ENCODE data around the gene SLAIN1. TPM values are rescaled to one million over a fixed set of nuclear protein-coding genes. Genes with fewer than 3 reads are reported as not detected.

The SLAIN1 gene
- total and polyA plus RNA-seq, 10 of the 15 experiments (the other 5 are each of a cell fraction or from before 2014, with no cell fraction given) = 11.9 to 140 (median 56.9) TPM

DNA sequence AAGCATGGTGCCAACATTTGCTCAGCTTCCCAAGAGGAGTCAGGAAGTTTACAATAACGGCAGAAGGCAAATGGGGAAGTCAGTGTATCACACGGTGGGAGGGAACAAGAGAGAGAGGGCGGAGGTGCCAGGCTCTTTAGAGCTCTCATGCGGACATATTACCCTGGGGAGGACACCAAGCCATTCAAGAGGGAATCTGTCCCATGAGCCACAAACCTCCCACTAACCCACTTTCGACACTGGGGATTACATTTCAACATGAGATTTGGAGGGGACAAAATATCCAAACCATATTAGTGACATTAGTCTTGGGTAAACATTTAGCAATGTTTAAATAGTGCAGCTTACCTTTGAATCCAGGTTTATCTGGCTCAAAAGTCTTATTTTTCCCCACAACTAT is 69.9 kb downstream of the SLAIN1 start:
- no peaks in the 10 kb centered on the region for H3K9me3 ChIP-seq (replicated peaks; ENCODE audit: control insufficient read depth, insufficient read depth, low read length)
- in situ Hi-C loops (cut with MboI) = no loop called here
- H3K27ac ChIP-seq (ENCODE audit: control insufficient read depth, insufficient read depth) = no peak overlapping the region
- H3K4me2 ChIP-seq (ENCODE audit: control insufficient read depth, insufficient read depth) = no peak overlapping the region
- peaks cover 0 to 2% of the 10 kb centered on the region in 2 experiments; a peak in 2 of 4 replicates for H3K36me3 ChIP-seq (ENCODE audit: control insufficient read depth in 2 of 2, insufficient read depth in 2 of 2, low read length in 1 of 2)
- H3K9ac ChIP-seq (ENCODE audit: control insufficient read depth, insufficient read depth, low read length) = no peak overlapping the region
- no TSS peak for BruUV-seq (replicated peaks)
- no peaks in the 10 kb centered on the region for H3K4me1 ChIP-seq (ENCODE audit: control insufficient read depth, insufficient read depth, low read length)
- TF ChIP-seq, protein P1, sequence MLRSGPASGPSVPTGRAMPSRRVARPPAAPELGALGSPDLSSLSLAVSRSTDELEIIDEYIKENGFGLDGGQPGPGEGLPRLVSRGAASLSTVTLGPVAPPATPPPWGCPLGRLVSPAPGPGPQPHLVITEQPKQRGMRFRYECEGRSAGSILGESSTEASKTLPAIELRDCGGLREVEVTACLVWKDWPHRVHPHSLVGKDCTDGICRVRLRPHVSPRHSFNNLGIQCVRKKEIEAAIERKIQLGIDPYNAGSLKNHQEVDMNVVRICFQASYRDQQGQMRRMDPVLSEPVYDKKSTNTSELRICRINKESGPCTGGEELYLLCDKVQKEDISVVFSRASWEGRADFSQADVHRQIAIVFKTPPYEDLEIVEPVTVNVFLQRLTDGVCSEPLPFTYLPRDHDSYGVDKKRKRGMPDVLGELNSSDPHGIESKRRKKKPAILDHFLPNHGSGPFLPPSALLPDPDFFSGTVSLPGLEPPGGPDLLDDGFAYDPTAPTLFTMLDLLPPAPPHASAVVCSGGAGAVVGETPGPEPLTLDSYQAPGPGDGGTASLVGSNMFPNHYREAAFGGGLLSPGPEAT (IDR thresholded peaks at IDR 0.05; ENCODE audit: low read depth) = no peak
- TF ChIP-seq, protein P2, sequence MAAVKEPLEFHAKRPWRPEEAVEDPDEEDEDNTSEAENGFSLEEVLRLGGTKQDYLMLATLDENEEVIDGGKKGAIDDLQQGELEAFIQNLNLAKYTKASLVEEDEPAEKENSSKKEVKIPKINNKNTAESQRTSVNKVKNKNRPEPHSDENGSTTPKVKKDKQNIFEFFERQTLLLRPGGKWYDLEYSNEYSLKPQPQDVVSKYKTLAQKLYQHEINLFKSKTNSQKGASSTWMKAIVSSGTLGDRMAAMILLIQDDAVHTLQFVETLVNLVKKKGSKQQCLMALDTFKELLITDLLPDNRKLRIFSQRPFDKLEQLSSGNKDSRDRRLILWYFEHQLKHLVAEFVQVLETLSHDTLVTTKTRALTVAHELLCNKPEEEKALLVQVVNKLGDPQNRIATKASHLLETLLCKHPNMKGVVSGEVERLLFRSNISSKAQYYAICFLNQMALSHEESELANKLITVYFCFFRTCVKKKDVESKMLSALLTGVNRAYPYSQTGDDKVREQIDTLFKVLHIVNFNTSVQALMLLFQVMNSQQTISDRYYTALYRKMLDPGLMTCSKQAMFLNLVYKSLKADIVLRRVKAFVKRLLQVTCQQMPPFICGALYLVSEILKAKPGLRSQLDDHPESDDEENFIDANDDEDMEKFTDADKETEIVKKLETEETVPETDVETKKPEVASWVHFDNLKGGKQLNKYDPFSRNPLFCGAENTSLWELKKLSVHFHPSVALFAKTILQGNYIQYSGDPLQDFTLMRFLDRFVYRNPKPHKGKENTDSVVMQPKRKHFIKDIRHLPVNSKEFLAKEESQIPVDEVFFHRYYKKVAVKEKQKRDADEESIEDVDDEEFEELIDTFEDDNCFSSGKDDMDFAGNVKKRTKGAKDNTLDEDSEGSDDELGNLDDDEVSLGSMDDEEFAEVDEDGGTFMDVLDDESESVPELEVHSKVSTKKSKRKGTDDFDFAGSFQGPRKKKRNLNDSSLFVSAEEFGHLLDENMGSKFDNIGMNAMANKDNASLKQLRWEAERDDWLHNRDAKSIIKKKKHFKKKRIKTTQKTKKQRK (IDR thresholded peaks at IDR 0.05; ENCODE audit: low read depth, low read length) = no peak
- TF ChIP-seq TCF12 (IDR thresholded peaks at IDR 0.05; ENCODE audit: low read depth, low read length) (no peak), CBX3 (IDR thresholded peaks at IDR 0.05; ENCODE audit: borderline replicate concordance, low read depth) (no peak), SIX5 (IDR thresholded peaks at IDR 0.05; ENCODE audit: low read depth, low read length, severe bottlenecking) (no peak), SMAD5 (IDR thresholded peaks at IDR 0.05; ENCODE audit: low read depth) (0 out of 2 replicates have a peak, but pooled peaks have one; percentile 23), EGR1 (IDR thresholded peaks at IDR 0.05; ENCODE audit: borderline replicate concordance in 1 of 2, low read depth in 2 of 2, low read length in 2 of 2) (no peak)
- TF ChIP-seq, protein P3, sequence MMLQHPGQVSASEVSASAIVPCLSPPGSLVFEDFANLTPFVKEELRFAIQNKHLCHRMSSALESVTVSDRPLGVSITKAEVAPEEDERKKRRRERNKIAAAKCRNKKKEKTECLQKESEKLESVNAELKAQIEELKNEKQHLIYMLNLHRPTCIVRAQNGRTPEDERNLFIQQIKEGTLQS (IDR thresholded peaks at IDR 0.05; ENCODE audit: borderline replicate concordance, extremely low read depth, low read depth, low read length) = no peak
- intact Hi-C loops (cut with micrococcal nuclease; ENCODE audit: unreplicated experiment) = no loop called here
- no peak overlapping the region for H2AFZ ChIP-seq (ENCODE audit: control insufficient read depth, low read depth, low read length)
- CTCF ChIA-PET = no interaction called here
- no peaks in the 10 kb centered on the region for H4K20me1 ChIP-seq (ENCODE audit: control insufficient read depth, insufficient read depth)
- 75% methylated on average over 5 of the region's 5 CpGs for WGBS (ENCODE audit: insufficient coverage, insufficient replicate concordance, low lambda C conversion rate, missing lambda C conversion rate)
- H3K79me2 ChIP-seq (ENCODE audit: control insufficient read depth, insufficient read depth, low read length) = no peaks in the 10 kb centered on the region
- POLR2A ChIA-PET = no interaction called here
- no peak overlapping the region for H3K4me3 ChIP-seq
- SMC1A ChIA-PET (ENCODE audit: uncharacterized antibody, unreplicated experiment) = no interaction called here
- FAIRE-seq (no peak), DNase-seq (ENCODE audit: low read depth, low spot score) (no peak), ATAC-seq (no peak)
- no peaks in the 10 kb centered on the region for H3K27me3 ChIP-seq (replicated peaks in 1 of 2; ENCODE audit: control insufficient read depth in 2 of 2, insufficient read depth in 2 of 2, low read length in 1 of 2)
- RAD21 ChIA-PET (ENCODE audit: unreplicated experiment) = no interaction called here

All from GM12878 (cell line).